NT2/D1 (cell line): ENCODE results near the gene RNF7.

ENCODE experiments used
- SUZ12 ChIP-seq: IDR thresholded peaks from 2 replicates; pipeline ENCODE4 v1.6.1; 2011; ENCODE audit not compliant: insufficient read length, insufficient read depth; ENCODE audit errors: extremely low read depth
- ZNF274 ChIP-seq: IDR thresholded peaks from 2 replicates; pipeline ENCODE4 v1.6.1; 2011; ENCODE audit warnings: mild to moderate bottlenecking, low read depth, low read length

DNA sequence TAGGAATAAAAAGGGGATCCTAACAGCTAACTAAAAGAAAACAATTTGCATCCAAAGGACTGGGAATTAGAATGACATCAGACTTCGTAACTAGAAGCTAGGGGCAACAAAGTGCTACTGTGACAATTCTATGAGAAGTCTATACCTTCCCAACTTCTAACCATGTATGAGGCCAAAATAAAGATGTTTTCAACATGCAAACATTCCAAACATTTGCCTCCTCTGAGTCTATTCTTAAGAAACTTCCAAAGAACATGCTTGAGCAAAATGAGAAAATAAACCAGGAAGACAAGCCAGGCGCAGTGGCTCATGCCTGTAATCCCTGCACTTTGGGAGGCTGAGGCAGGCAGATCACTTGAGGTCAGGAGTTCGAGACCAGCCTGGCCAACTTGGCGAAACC lies 13.1 kb upstream of the RNF7 start:
- TF ChIP-seq SUZ12 (no peak), ZNF274 (no peak)
